H1 (cell line): ENCODE measurements around the gene PLLP. TPM values are rescaled to one million over a fixed set of nuclear protein-coding genes. Genes with fewer than 3 reads are reported as not detected.

Source experiments
- CTCF ChIA-PET: fragments of 300-600 bp; sonication (Branson Sonifier 250); formaldehyde crosslinking; loops from one replicate; lab custom pipeline; 2021; ENCODE audit not compliant: partially characterized antibody; lab: Charles Lee
- POLR2A ChIA-PET: fragments of 300-600 bp; sonication (Branson Sonifier 250); formaldehyde crosslinking; loops from one replicate; lab custom pipeline; 2021; ENCODE audit warnings: inconsistent platforms; ENCODE audit not compliant: partially characterized antibody; lab: Charles Lee
- DNase-seq, 2 experiments: peaks; one replicate each; pipeline versions ENCODE4 v3.0.0 to v3.0.0-alpha.2; 2010 to 2022; ENCODE audit warnings: low spot score in 2 of 2, low read depth in 1 of 2, mixed read lengths in 1 of 2
- FAIRE-seq: peaks from 2 replicates; lab custom pipeline; 2011; peaks lifted over from hg19 to GRCh38; lab: Jason Lieb, UNC
- H2AFZ ChIP-seq: 2 replicates; pipeline ENCODE4 v1.8.1; 2012; ENCODE audit warnings: low read length, inconsistent platforms
- H2AK5ac ChIP-seq: 2 replicates; pipeline ENCODE4 v1.6.1; 2013; ENCODE audit warnings: low read depth, low read length
- H2BK120ac ChIP-seq: replicated peaks from 2 replicates; pipeline ENCODE3; 2013; ENCODE audit warnings: low read depth, low read length, inconsistent platforms
- H2BK12ac ChIP-seq: 2 replicates; pipeline ENCODE4 v1.6.1; 2013; ENCODE audit warnings: low read depth, low read length
- H2BK15ac ChIP-seq: 2 replicates; pipeline ENCODE4 v1.6.1; 2013; ENCODE audit warnings: low read length
- H2BK20ac ChIP-seq: 2 replicates; pipeline ENCODE4 v1.6.1; 2013; ENCODE audit warnings: low read length
- H2BK5ac ChIP-seq: 2 replicates; pipeline ENCODE4 v1.6.1; 2013; ENCODE audit warnings: low read depth, low read length
- H3K14ac ChIP-seq: 2 replicates; pipeline ENCODE4 v1.6.1; 2013; ENCODE audit warnings: inconsistent platforms; ENCODE audit not compliant: insufficient read length
- H3K18ac ChIP-seq: 2 replicates; pipeline ENCODE4 v1.6.1; 2013; ENCODE audit warnings: low read length; ENCODE audit errors: extremely low read depth
- H3K23ac ChIP-seq: 2 replicates; pipeline ENCODE4 v1.6.1; 2013; ENCODE audit warnings: inconsistent platforms; ENCODE audit not compliant: insufficient read length
- H3K23me2 ChIP-seq: 2 replicates; pipeline ENCODE4 v1.6.1; 2013; ENCODE audit warnings: low read depth, low read length
- H3K27ac ChIP-seq: 2 replicates; pipeline ENCODE4 v1.6.1; 2011; ENCODE audit warnings: low read depth, low read length, inconsistent platforms
- H3K27me3 ChIP-seq, 4 experiments: replicated peaks in 1 of 4; 1 replicate in 1 of 4; 2 replicates in 3 of 4; pipeline versions ENCODE4 v1.6.1 to v1.8.1; 2011 to 2013; ENCODE audit warnings: low read length in 3 of 4, mild to moderate bottlenecking in 3 of 4, inconsistent platforms in 2 of 4, mixed read lengths in 2 of 4, moderate library complexity in 1 of 4; ENCODE audit not compliant: control insufficient read depth in 3 of 4, insufficient read depth in 3 of 4; ENCODE audit errors: extremely low read depth in 1 of 4
- H3K36me3 ChIP-seq, 4 experiments: 2 replicates each; pipeline versions ENCODE4 v1.6.1 to v1.8.1; 2011 to 2013; ENCODE audit warnings: mild to moderate bottlenecking in 4 of 4, low read length in 3 of 4, moderate library complexity in 2 of 4, control low read depth in 1 of 4, inconsistent platforms in 1 of 4; ENCODE audit not compliant: insufficient read depth in 4 of 4, control insufficient read depth in 2 of 4
- H3K4ac ChIP-seq: replicated peaks from 2 replicates; pipeline ENCODE3; 2013; ENCODE audit warnings: low read length, low read depth, mixed read lengths, inconsistent platforms; ENCODE audit not compliant: insufficient read length
- H3K4me1 ChIP-seq, 4 experiments: replicated peaks in 1 of 4; 1 replicate in 1 of 4; 2 replicates in 3 of 4; pipeline versions ENCODE4 v1.6.1 to v1.8.1; 2011 to 2013; ENCODE audit warnings: low read length in 3 of 4, inconsistent platforms in 2 of 4, mixed read lengths in 1 of 4; ENCODE audit not compliant: insufficient read depth in 4 of 4, control insufficient read depth in 3 of 4
- H3K4me2 ChIP-seq, 2 experiments: 2 replicates each; pipeline versions ENCODE4 v1.6.1 to v1.8.1; 2011 to 2013; ENCODE audit warnings: low read depth in 2 of 2, low read length in 2 of 2, control low read depth in 1 of 2, inconsistent platforms in 1 of 2, mild to moderate bottlenecking in 1 of 2; ENCODE audit not compliant: insufficient read depth in 1 of 2
- H3K4me3 ChIP-seq, 4 experiments: fragments of 200-600, 300-600 bp in 1 of 4; sonication (generic), shearing (Covaris generic), sonication (Bioruptor Twin) in 1 of 4; 2 replicates each; pipeline versions ENCODE4 v1.5.1 to v1.8.1; 2011 to 2016; ENCODE audit warnings: low read length in 4 of 4, low read depth in 3 of 4, control low read depth in 2 of 4, inconsistent platforms in 2 of 4, mild to moderate bottlenecking in 2 of 4, mixed read lengths in 1 of 4, moderate library complexity in 1 of 4; ENCODE audit not compliant: insufficient read depth in 2 of 4; ENCODE audit errors: extremely low read depth in 1 of 4
- H3K56ac ChIP-seq: replicated peaks from 2 replicates; pipeline ENCODE3; 2013; ENCODE audit warnings: low read depth, mild to moderate bottlenecking, mixed read lengths, low read length, inconsistent platforms; ENCODE audit not compliant: insufficient read length
- H3K79me1 ChIP-seq: 2 replicates; pipeline ENCODE4 v1.6.1; 2013; ENCODE audit warnings: low read depth, low read length, control low read depth
- H3K79me2 ChIP-seq, 2 experiments: 2 replicates each; pipeline versions ENCODE4 v1.6.1 to v1.8.1; 2012 to 2013; ENCODE audit warnings: low read length in 2 of 2, mild to moderate bottlenecking in 2 of 2, inconsistent platforms in 1 of 2; ENCODE audit not compliant: insufficient read depth in 2 of 2, control insufficient read depth in 1 of 2
- H3K9ac ChIP-seq, 4 experiments: replicated peaks in 1 of 4; 1 replicate in 1 of 4; 2 replicates in 3 of 4; pipeline versions ENCODE4 v1.6.1 to v1.8.1; 2011 to 2013; ENCODE audit warnings: low read depth in 3 of 4, low read length in 3 of 4, control low read depth in 2 of 4, mild to moderate bottlenecking in 2 of 4, moderate library complexity in 2 of 4, inconsistent platforms in 1 of 4; ENCODE audit errors: extremely low read depth in 1 of 4
- H3K9me3 ChIP-seq, 2 experiments: 2 replicates each; pipeline versions ENCODE4 v1.6.1 to v1.8.1; 2012 to 2013; ENCODE audit warnings: mild to moderate bottlenecking in 2 of 2, moderate library complexity in 2 of 2, control low read depth in 1 of 2, inconsistent platforms in 1 of 2, low read depth in 1 of 2, low read length in 1 of 2, mixed read lengths in 1 of 2; ENCODE audit not compliant: insufficient read depth in 2 of 2
- H4K20me1 ChIP-seq, 2 experiments: replicated peaks in 1 of 2; 2 replicates each; pipeline versions ENCODE3 to v1.8.1; 2011 to 2013; ENCODE audit warnings: inconsistent platforms in 2 of 2, low read length in 2 of 2, mild to moderate bottlenecking in 1 of 2; ENCODE audit not compliant: insufficient read depth in 2 of 2, control insufficient read depth in 1 of 2
- H4K5ac ChIP-seq: 2 replicates; pipeline ENCODE4 v1.6.1; 2013; ENCODE audit warnings: low read length, low read depth, mixed read lengths, inconsistent platforms; ENCODE audit not compliant: insufficient read length
- H4K8ac ChIP-seq: 2 replicates; pipeline ENCODE4 v1.8.0; 2013; ENCODE audit warnings: mild to moderate bottlenecking, moderate library complexity, low read length, inconsistent platforms; ENCODE audit not compliant: insufficient read depth; ENCODE audit errors: extremely low read depth
- H4K91ac ChIP-seq: replicated peaks from 2 replicates; pipeline ENCODE3; 2013; ENCODE audit warnings: low read length, mixed read lengths, inconsistent platforms; ENCODE audit not compliant: insufficient read length
- POU5F1 ChIP-seq: IDR thresholded peaks from 2 replicates; pipeline ENCODE4 v1.6.1; 2011; ENCODE audit warnings: low read depth, mild to moderate bottlenecking, low read length, moderate library complexity
- WGBS, 2 experiments: shearing (Covaris generic) in 1 of 2; methylation state at CpG; one replicate each; pipeline versions ENCODE4 v1.1.6 to v1.1.7; 2013 to 2015; ENCODE audit warnings: low lambda C conversion rate in 2 of 2, mixed read lengths in 2 of 2, inconsistent platforms in 1 of 2, low coverage in 1 of 2, missing lambda C conversion rate in 1 of 2; ENCODE audit not compliant: insufficient replicate concordance in 2 of 2, insufficient coverage in 1 of 2, insufficient read length in 1 of 2; ENCODE audit errors: extremely low coverage in 1 of 2, missing lambda C conversion rate in 1 of 2; 5-methylcytosine and 5-hydroxymethylcytosine counted together
- polyA plus RNA-seq, 7 experiments: library from polyadenylated mRNA; depleted of rRNA in 3 of 7; stranded (reverse) in 5 of 7; unstranded in 2 of 7; fragments of >200 nt in 5 of 7; fragments of 200-250 nt in 2 of 7; gene quantifications; 1 replicate in 5 of 7; 2 replicates in 1 of 7; 4 replicates in 1 of 7; pipeline versions ENCODE4 v1.2.1 to v1.2.3, GENCODE V29; 2011 to 2013; ENCODE audit warnings: missing spikeins in 2 of 7, mixed read lengths in 2 of 7
- total RNA-seq: library from RNA; stranded (reverse); fragmentation: NEBNext Ultra II Directional; extraction: Animal tissue kit (Norgen Biotek cat#: 25700); gene quantifications from 2 replicates; pipeline ENCODE4 v1.2.1, GENCODE V29; 2021

The PLLP gene
- total and polyA plus RNA-seq, 2 of the 8 experiments (the other 6 are each of a cell fraction or from before 2014, with no cell fraction given): 2.9 to 10.6 TPM

GRCh38 chr16:57306676-57307341 lies 22.3 kb upstream of the PLLP start:
- no peak for FAIRE-seq
- no peak overlapping the region for H2AFZ ChIP-seq
- POLR2A ChIA-PET: interaction anchor here (1.3 kb wide), 1 partner anchor 111 kb away, joined by 5 read pairs; no protein-coding TSS in a partner anchor
- no peak for TF ChIP-seq POU5F1

More at GRCh38 chr16:57306676-57307341, 22.3 kb upstream of the PLLP start:
- Histone ChIP-seq H3K4me1 (no peaks in the 10 kb centered on the region), H3K4me2 (no peak overlapping the region), H3K27ac (no peak overlapping the region), H3K79me2 (no peaks in the 10 kb centered on the region), H4K91ac (no peak overlapping the region), H3K9ac (no peak overlapping the region; a peak in 1 of 7 replicates), H4K8ac (no peak overlapping the region), H3K23ac (no peak overlapping the region), H3K18ac (no peak overlapping the region), H3K27me3 (no peaks in the 10 kb centered on the region; a peak in 1 of 7 replicates), H2AK5ac (no peak overlapping the region), H4K20me1 (no peaks in the 10 kb centered on the region), H3K4me3 (no peak overlapping the region), H2BK12ac (no peak overlapping the region), H2BK120ac (no peak overlapping the region), H3K56ac (no peak overlapping the region), H2BK20ac (no peak overlapping the region), H3K14ac (no peak overlapping the region), H3K36me3 (no peaks in the 10 kb centered on the region), H3K4ac (no peak overlapping the region), H3K23me2 (no peaks in the 10 kb centered on the region), H2BK5ac (no peak overlapping the region), H3K79me1 (no peaks in the 10 kb centered on the region), H4K5ac (no peak overlapping the region), H2BK15ac (no peak overlapping the region), H3K9me3 (no peaks in the 10 kb centered on the region)
- 89% methylated on average over 14 of the region's 14 CpGs; no CpG with 5 or more reads in 1 of the 2 experiments for WGBS, 2 experiments
- CTCF ChIA-PET: interaction anchor here (0.9 to 18.2 kb wide), 2 partner anchors 66 to 111 kb away, joined by 3 to 513 read pairs; partner anchors contain the start of gene CX3CL1
- no peak for DNase-seq
